ENCODE measurements around the gene GADD45G.
A peak's percentile ranks its signal among the peaks of the same experiment; 100 is the strongest.

Gene GADD45G

DNA sequence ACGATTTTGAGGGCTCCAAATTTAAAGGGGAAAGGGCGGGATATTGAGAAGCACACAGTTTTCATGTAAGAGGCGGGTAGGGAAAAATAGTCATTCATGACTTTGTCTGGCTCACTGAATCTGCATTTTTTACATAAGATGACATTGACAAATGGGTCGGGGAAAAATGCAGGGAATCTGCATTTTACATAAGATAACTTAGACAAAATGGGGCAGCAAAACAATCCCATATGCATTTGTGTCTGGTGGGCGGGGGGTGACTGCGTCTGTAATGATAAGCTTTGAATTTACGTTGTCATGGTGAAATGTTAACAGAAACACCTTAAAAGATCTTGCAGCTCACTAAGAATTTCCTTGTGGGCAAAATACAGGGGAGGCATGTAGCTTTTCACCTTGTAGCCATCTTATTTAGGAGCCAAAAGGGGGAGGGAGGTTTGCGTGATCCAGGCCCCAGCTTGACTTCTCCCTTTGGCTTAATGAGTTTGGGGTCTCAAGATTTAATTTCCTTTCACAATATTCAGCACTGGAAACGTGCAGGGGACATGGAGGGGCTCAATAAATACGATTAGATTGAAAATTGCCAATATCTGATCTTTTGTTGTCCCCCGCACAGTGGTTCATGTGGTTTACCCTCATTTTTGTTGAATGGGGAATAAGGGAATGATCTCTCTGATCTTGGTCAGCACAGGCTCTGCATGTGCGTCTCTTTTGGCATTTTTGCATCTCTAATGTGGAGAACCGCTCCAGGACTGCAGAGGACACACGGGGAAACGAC, 41.1 kb upstream of the GADD45G start:
- FAIRE-seq (no peak), DNase-seq (ENCODE audit: insufficient read length, low spot score) (no peak)
- no peak for TF ChIP-seq CTCF (IDR thresholded peaks at IDR 0.05; ENCODE audit: insufficient read depth, missing control alignments)

DNA sequence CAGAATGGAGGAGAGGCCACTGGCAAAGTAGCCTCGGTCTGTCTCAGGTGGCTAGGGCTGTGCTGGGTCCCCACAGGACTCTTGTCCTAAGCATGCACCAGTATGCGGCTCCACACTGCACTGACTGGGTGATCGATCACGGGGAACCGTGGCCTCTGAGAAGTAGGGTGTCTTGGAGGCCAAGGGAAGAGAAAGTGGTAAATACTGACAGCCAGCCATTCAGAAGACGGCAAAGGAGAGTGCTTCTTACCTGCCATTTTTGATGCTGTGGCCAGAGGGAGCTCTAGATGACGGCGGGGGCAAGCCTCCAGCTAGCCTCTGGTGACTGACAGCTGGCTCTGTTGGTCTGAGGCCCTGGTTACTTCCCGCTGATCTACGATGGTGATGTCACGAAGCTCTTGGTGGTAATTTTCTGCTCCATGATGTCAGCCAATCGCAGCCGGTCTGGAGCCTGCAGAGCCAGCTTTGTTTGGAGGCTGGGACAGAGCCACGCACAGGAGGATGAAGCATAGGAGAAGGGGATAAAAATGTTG, 40.4 kb upstream of the GADD45G start:
- DNase-seq (ENCODE audit: insufficient read length, low spot score) (no peak), FAIRE-seq (no peak)
- TF ChIP-seq CTCF (IDR thresholded peaks at IDR 0.05; ENCODE audit: insufficient read depth, missing control alignments), result no peak

DNA sequence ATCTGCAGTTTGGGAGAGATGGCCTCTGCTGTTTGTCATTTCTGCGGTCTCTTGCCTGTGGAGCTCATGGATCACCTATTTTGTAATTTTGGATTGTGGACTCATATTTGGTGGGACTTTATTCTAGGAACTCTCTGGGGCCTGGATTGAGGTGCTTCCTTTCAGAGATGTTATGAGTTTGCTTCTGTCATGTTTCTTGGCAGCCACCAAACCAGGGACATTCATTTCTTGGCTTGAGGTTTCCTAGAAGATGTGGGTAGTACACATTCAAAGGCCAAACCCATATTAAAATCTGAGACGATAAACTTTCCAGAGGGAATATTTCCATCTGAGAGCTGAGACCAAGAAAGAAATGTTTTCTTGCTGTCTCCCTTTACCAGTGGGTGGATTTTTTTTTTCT, 37.2 kb upstream of the GADD45G start:
- TF ChIP-seq CTCF (IDR thresholded peaks at IDR 0.05; ENCODE audit: insufficient read depth, missing control alignments), result no peak
- DNase-seq (ENCODE audit: insufficient read length, low spot score), result no peak
- no peak for FAIRE-seq

- no peak for DNase-seq (ENCODE audit: insufficient read length, low spot score)
- TF ChIP-seq CTCF (IDR thresholded peaks at IDR 0.05; ENCODE audit: insufficient read depth, missing control alignments), result no peak
- no peak for FAIRE-seq
Measured at GRCh38 chr9:89574309-89574708, 30.5 kb upstream of the GADD45G start.

- peak; percentile 70 for TF ChIP-seq CTCF (IDR thresholded peaks at IDR 0.05; ENCODE audit: insufficient read depth, missing control alignments)
- no peak for DNase-seq (ENCODE audit: insufficient read length, low spot score)
- FAIRE-seq, result no peak
Measured at GRCh38 chr9:89576404-89576839, 28.4 kb upstream of the GADD45G start.

GRCh38 chr9:89577363-89577762, 27.4 kb upstream of the GADD45G start:
- DNase-seq (ENCODE audit: insufficient read length, low spot score), result no peak
- TF ChIP-seq CTCF (IDR thresholded peaks at IDR 0.05; ENCODE audit: insufficient read depth, missing control alignments), result no peak
- FAIRE-seq, result no peak

DNA sequence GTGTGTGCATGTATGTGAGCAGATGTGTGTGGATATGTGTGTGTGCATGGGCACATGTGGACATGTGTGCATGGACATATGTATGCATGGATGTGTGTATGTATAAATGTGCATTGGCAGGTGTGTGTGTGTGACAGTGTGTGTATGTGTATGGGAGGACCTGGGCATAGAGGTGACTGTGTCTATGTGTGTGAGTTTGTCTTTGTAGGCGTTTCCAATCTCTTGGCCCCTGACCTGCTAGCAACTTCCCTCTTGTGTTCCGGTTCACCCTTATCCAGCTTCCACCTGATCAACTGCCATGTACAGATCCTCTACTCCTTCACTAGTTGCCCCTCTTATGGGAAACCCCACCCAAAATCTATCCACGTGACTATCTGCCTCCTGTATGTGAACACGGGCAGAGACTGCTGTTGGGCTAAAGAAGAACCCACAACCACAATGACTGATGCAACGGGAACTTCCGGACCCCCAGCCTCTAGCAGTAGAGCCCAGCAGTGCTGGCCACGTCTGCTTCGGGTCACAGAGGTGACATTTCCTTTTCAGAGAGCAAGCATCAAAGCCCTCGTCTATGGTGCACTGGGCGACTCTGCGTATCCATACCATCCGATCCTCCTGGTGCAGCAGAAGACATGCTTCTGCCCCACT, 24.9 kb upstream of the GADD45G start:
- TF ChIP-seq CTCF (IDR thresholded peaks at IDR 0.05; ENCODE audit: insufficient read depth, missing control alignments), result no peak
- no peak for FAIRE-seq
- DNase-seq (ENCODE audit: insufficient read length, low spot score), result no peak

All from D721Med (cell line).